ENCODE results near the gene STOX1. TPM values are rescaled to one million over a fixed set of nuclear protein-coding genes. Genes with fewer than 3 reads are reported as not detected.
A peak's percentile ranks its signal among the peaks of the same experiment; 100 is the strongest.

STOX1 gene
- total and polyA plus RNA-seq, 10 donors, result 0.11 to 2.2 (median 0.38) TPM; not detected in 1

DNA sequence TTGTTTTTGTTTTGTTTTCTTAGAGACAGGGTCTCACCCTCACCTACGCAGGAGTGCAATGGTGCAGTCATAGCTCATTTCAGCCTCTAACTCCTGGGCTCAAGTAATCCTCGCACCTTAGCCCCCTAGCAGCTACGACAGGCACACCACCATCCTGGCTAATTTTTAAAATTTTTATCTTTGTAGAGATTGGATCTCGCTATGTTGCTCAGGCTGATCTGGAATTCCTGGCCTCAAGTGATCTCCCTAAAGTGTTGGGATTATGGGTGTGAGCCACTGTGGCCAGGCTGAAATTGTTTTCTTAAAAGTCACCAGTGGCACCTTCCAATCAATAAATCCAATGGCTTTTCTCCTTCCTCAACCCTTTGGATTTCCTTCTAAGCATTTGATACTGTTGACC lies 52.9 kb downstream of the STOX1 start:
- H3K9me3 ChIP-seq, result no peaks in the 10 kb centered on the region
- intact Hi-C loops (cut with DNase I; ENCODE audit: low total_unique reads), result no loop called here
- no peak overlapping the region for H3K27ac ChIP-seq
- H3K36me3 ChIP-seq, result no peaks in the 10 kb centered on the region
- WGBS, 5 donors, result 93 to 97% (median 95%) methylated on average over 4 of the region's 4 CpGs
- no peak overlapping the region for H3K4me3 ChIP-seq
- no peak for DNase-seq
- no peak for TF ChIP-seq POLR2AphosphoS5 (IDR thresholded peaks at IDR 0.05)
- TF ChIP-seq, protein P1, sequence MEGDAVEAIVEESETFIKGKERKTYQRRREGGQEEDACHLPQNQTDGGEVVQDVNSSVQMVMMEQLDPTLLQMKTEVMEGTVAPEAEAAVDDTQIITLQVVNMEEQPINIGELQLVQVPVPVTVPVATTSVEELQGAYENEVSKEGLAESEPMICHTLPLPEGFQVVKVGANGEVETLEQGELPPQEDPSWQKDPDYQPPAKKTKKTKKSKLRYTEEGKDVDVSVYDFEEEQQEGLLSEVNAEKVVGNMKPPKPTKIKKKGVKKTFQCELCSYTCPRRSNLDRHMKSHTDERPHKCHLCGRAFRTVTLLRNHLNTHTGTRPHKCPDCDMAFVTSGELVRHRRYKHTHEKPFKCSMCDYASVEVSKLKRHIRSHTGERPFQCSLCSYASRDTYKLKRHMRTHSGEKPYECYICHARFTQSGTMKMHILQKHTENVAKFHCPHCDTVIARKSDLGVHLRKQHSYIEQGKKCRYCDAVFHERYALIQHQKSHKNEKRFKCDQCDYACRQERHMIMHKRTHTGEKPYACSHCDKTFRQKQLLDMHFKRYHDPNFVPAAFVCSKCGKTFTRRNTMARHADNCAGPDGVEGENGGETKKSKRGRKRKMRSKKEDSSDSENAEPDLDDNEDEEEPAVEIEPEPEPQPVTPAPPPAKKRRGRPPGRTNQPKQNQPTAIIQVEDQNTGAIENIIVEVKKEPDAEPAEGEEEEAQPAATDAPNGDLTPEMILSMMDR (IDR thresholded peaks at IDR 0.05 in 8 of 11, conservative IDR thresholded peaks at IDR 0.05 in 3 of 11), result no peak
- TF ChIP-seq POLR2A (IDR thresholded peaks at IDR 0.05), result no peak
- no peaks in the 10 kb centered on the region for H3K27me3 ChIP-seq (replicated peaks in 1 of 7)
- H3K4me1 ChIP-seq, result no peaks in the 10 kb centered on the region

DNA sequence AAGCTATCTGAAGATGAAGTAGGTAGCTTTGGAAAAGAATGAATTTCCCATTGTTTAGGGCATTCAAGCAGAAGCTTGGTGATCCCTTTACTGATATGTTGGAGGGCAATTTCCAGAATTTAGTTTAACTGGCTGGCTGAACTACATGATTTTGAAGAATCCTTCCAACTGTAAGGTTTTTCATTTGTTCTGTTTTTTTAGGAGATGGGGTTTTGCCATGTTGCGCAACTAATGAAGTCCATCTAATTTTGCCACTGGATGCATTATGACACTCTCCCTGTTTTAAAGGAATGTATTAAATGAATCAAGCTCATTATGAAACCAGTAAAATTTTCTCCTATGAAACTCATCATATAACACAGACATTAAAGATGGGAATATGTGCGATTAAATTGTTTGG lies 67.7 kb downstream of the STOX1 start:
- H3K9me3 ChIP-seq, result no peaks in the 10 kb centered on the region
- no peaks in the 10 kb centered on the region for H3K36me3 ChIP-seq
- intact Hi-C loops (cut with DNase I; ENCODE audit: low total_unique reads), result no loop called here
- peaks cover 0 to 2% (median under 1%) of the 10 kb centered on the region in 6 donors for H3K4me1 ChIP-seq
- 95 to 98% (median 96%) methylated on average over 2 of the region's 2 CpGs for WGBS, 5 donors
- H3K4me3 ChIP-seq, result no peak overlapping the region
- H3K27me3 ChIP-seq (replicated peaks in 1 of 7), result peaks cover 0 to 3% (median 0%) of the 10 kb centered on the region in 7 donors
- no peak for DNase-seq
- no peak for TF ChIP-seq POLR2A (IDR thresholded peaks at IDR 0.05)
- H3K27ac ChIP-seq, result no peak overlapping the region

DNA sequence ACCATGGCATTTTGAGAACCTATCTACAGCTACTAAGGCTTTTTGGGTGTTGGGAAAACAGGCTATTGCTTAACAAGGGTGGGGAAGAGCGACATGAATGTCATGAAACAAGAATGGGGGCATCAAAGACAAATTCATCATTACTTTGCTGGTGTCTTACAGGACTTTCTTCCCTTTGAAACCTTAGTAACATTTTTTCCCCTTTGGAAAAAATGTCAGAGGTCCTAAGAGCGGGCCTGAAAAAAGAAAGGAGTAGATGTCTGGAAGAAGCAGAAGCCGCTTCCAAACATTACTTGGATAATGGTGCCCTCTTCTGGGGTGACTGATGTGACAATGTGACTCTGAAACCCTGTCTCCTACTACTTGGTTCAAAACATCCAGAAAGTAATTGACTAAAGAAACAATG lies 70.0 kb downstream of the STOX1 start:
- no peak overlapping the region for H3K4me3 ChIP-seq
- H3K9me3 ChIP-seq, result no peaks in the 10 kb centered on the region
- no peak for DNase-seq
- H3K36me3 ChIP-seq, result no peaks in the 10 kb centered on the region
- 40 to 50% (median 47%) methylated on average over 3 of the region's 3 CpGs for WGBS, 5 donors
- H3K4me1 ChIP-seq, result peaks cover 6 to 18% (median 14%) of the 10 kb centered on the region in 6 donors
- no peak overlapping the region for H3K27ac ChIP-seq
- H3K27me3 ChIP-seq (replicated peaks in 1 of 7), result peaks cover 0 to 3% (median 0%) of the 10 kb centered on the region in 7 donors
- intact Hi-C loops (cut with DNase I; ENCODE audit: low total_unique reads), result no loop called here
- TF ChIP-seq POLR2A (IDR thresholded peaks at IDR 0.05) (no peak), POLR2AphosphoS5 (IDR thresholded peaks at IDR 0.05) (no peak)
- TF ChIP-seq, protein P1 (IDR thresholded peaks at IDR 0.05 in 8 of 11, conservative IDR thresholded peaks at IDR 0.05 in 3 of 11), result peak in 7 of 11 experiments; percentile 15 to 51 (median 34)

DNA sequence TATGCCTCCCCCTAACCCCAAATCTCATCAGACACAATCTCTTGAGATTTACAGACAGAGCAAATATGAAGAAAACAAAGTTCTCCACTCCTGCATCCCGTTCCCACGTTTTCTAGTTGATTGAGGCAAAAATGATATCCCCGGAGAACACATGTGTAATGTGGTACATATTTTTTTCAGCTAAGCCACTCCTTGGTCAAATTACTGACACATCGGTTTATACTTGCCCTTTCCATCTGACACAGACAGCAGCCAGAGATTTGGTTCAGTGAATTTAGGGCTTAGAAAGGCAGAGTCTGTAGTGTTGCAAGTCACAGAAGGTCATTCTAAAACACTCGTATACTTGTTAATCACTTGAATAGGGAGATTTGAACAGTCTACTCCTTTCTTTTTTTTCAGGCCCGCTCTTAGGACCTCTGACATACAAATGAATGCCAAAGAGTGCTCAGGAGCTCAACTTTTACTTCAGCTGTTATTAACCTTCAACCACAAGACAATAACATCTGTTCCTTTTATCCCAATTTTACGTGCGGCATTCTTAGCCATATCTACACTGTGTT lies 71.9 kb downstream of the STOX1 start:
- Histone ChIP-seq H3K36me3 (no peaks in the 10 kb centered on the region), H3K9me3 (no peaks in the 10 kb centered on the region), H3K27ac (no peak overlapping the region), H3K4me1 (peaks cover 13 to 37% (median 26%) of the 10 kb centered on the region in 6 donors), H3K27me3 (replicated peaks in 1 of 7) (peaks cover 0 to 3% (median 0%) of the 10 kb centered on the region in 7 donors), H3K4me3 (no peak overlapping the region)
- TF ChIP-seq POLR2A (IDR thresholded peaks at IDR 0.05) (no peak), POLR2AphosphoS5 (IDR thresholded peaks at IDR 0.05) (no peak)
- TF ChIP-seq, protein P1 (IDR thresholded peaks at IDR 0.05 in 8 of 11, conservative IDR thresholded peaks at IDR 0.05 in 3 of 11), result no peak
- WGBS, 5 donors, result 93 to 97% (median 94%) methylated on average over 8 of the region's 8 CpGs
- intact Hi-C loops (cut with DNase I; ENCODE audit: low total_unique reads), result no loop called here
- no peak for DNase-seq

Measured in spleen (tissue), 11 donors.